IgD-negative memory B cell (primary cell): ENCODE measurements around the gene ZNG1B. TPM values are rescaled to one million over a fixed set of nuclear protein-coding genes. Genes with fewer than 3 reads are reported as not detected.
"Not testable (repeated sequence)": the region's sequence is repeated elsewhere in the genome, so short reads cannot be mapped to it uniquely, and the experiment has no call there.

Source experiments
- H3K27ac Mint-ChIP-seq, 3 donors: one replicate each; pipeline ENCODE4 v1.8.0; 2020 to 2022; ENCODE audit warnings: mild to moderate bottlenecking in 3 of 3, mixed read lengths in 3 of 3, moderate library complexity in 1 of 3
- H3K27me3 Mint-ChIP-seq: one replicate; pipeline ENCODE4 v1.8.0; 2021; ENCODE audit warnings: mixed read lengths
- H3K36me3 Mint-ChIP-seq: one replicate; pipeline ENCODE4 v1.8.0; 2020; ENCODE audit warnings: mild to moderate bottlenecking, mixed read lengths
- H3K4me1 Mint-ChIP-seq, 3 donors: one replicate each; pipeline ENCODE4 v1.8.0; 2020 to 2022; ENCODE audit warnings: mixed read lengths in 3 of 3, mild to moderate bottlenecking in 1 of 3
- H3K4me3 Mint-ChIP-seq, 4 donors: one replicate each; pipeline ENCODE4 v1.8.0; 2020 to 2022; ENCODE audit warnings: mild to moderate bottlenecking in 4 of 4, mixed read lengths in 4 of 4, moderate library complexity in 3 of 4
- H3K9me3 Mint-ChIP-seq, 3 donors: one replicate each; pipeline ENCODE4 v1.8.0; 2020 to 2021; ENCODE audit warnings: mixed read lengths in 3 of 3, mild to moderate bottlenecking in 1 of 3
- polyA plus RNA-seq: library from polyadenylated mRNA; unstranded; fragments of 300-500 nt; fragmentation: Illumina TruSeq; gene quantifications from one replicate; pipeline ENCODE4 v1.2.3, GENCODE V29; 2021

Gene ZNG1B
- polyA plus RNA-seq, 1 donor from 2014 or later = 36.6 TPM

DNA sequence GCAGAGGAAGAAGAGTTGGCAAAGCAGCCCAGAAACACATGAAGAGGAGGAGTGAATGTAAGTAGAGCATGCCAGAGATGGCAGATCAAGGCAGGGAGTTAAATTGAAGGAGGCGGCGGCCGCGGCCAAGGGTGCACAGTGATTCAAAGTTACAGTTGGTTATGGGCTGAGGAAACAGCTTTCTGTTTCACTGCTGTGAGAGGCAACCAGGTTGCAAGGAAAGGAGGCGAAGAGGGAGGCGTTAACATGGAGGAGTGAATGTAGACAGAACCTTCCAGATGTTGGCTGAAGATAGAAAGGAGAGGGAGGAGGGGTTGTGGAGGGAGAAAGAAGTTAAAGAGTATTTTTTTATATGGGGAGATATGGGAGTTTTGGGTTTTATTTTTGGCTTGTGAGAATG, 83.3 kb downstream of the ZNG1B start:
- not testable (repeated sequence) for H3K36me3 Mint-ChIP-seq, H3K9me3 Mint-ChIP-seq, H3K4me1 Mint-ChIP-seq, H3K27ac Mint-ChIP-seq, H3K4me3 Mint-ChIP-seq, H3K27me3 Mint-ChIP-seq

- not testable (repeated sequence) for H3K27me3 Mint-ChIP-seq, H3K9me3 Mint-ChIP-seq, H3K36me3 Mint-ChIP-seq, H3K27ac Mint-ChIP-seq, H3K4me1 Mint-ChIP-seq, H3K4me3 Mint-ChIP-seq
Observed at GRCh38 chr2:113521492-113521891, 84.0 kb downstream of the ZNG1B start.

DNA sequence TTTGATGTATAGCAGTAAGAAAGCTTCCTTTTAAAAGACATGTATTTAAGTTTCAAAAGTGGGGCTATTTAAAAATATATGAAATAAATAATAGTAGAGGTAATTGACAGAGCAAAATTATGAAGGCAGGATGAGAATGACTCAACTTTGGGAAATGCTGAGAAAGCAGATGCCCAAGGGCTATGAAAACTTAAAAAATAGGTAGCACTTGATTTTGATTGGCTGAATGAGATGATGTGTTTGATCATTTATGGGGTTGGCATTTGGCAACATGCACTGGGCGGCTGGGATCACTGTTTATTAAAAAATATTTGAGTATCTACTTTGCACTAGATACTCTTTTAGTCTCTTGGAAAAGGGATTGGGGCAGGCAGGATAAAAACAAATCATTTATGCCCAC, 87.5 kb downstream of the ZNG1B start:
- H3K27me3 Mint-ChIP-seq, H3K9me3 Mint-ChIP-seq, H3K4me1 Mint-ChIP-seq, H3K36me3 Mint-ChIP-seq, H3K4me3 Mint-ChIP-seq, H3K27ac Mint-ChIP-seq: not testable (repeated sequence)

- H3K9me3 Mint-ChIP-seq, H3K27me3 Mint-ChIP-seq, H3K4me3 Mint-ChIP-seq, H3K27ac Mint-ChIP-seq, H3K36me3 Mint-ChIP-seq, H3K4me1 Mint-ChIP-seq: not testable (repeated sequence)
Observed at GRCh38 chr2:113527350-113528045, 90.0 kb downstream of the ZNG1B start.

GRCh38 chr2:113528126-113528525, 90.6 kb downstream of the ZNG1B start:
- not testable (repeated sequence) for H3K9me3 Mint-ChIP-seq, H3K4me3 Mint-ChIP-seq, H3K27me3 Mint-ChIP-seq, H3K27ac Mint-ChIP-seq, H3K4me1 Mint-ChIP-seq, H3K36me3 Mint-ChIP-seq

DNA sequence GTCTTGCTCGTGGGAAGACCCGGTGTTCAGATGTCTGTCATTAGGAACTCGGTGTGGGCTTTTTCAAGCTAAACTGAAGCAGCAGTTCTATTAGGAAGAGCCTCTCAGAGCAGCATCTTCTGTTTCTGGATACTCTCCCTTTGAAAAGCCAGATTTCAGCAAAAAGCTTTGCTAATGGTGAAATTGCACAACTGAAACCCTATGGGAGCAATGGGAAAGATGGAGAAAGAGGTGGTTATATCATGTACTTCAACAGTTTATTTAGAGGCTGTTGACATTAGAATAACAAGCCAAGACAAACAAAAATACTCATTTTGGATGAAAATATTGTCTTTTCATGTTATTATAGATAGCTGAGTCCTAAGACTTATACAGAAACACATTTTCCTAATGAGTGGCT, 91.4 kb downstream of the ZNG1B start:
- not testable (repeated sequence) for H3K4me1 Mint-ChIP-seq, H3K4me3 Mint-ChIP-seq, H3K27me3 Mint-ChIP-seq, H3K9me3 Mint-ChIP-seq, H3K27ac Mint-ChIP-seq, H3K36me3 Mint-ChIP-seq

DNA sequence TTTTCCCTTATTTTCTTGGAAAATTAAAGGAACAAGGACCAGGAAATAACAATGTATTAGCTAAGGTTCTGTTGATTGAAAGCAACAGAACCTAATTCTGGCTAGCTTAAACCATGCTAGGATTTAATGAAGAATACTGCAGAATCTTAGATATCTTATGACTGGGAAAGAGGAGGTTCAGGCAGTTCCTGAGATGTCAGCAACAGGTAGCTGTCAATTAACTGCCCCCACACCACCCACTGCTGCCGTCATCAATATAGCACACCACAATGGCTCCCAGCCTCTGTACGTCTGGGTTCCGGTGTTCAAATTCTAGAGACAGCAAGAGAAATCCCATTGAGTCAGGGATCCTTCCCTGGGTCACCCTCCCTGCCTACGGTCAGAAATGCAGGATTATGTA, 95.5 kb downstream of the ZNG1B start:
- H3K27me3 Mint-ChIP-seq, H3K4me1 Mint-ChIP-seq, H3K4me3 Mint-ChIP-seq, H3K27ac Mint-ChIP-seq, H3K9me3 Mint-ChIP-seq, H3K36me3 Mint-ChIP-seq: not testable (repeated sequence)

GRCh38 chr2:113536573-113536972, 99.1 kb downstream of the ZNG1B start:
- H3K4me3 Mint-ChIP-seq, H3K27ac Mint-ChIP-seq, H3K4me1 Mint-ChIP-seq, H3K27me3 Mint-ChIP-seq, H3K9me3 Mint-ChIP-seq, H3K36me3 Mint-ChIP-seq: not testable (repeated sequence)

GRCh38 chr2:113540834-113541203, 103.3 kb downstream of the ZNG1B start:
- H3K27ac Mint-ChIP-seq, H3K9me3 Mint-ChIP-seq, H3K27me3 Mint-ChIP-seq, H3K36me3 Mint-ChIP-seq, H3K4me1 Mint-ChIP-seq: not testable (repeated sequence)
- peak overlapping the region in 3 of 4 donors; percentile 66 to 80 (median 75) for H3K4me3 Mint-ChIP-seq

DNA sequence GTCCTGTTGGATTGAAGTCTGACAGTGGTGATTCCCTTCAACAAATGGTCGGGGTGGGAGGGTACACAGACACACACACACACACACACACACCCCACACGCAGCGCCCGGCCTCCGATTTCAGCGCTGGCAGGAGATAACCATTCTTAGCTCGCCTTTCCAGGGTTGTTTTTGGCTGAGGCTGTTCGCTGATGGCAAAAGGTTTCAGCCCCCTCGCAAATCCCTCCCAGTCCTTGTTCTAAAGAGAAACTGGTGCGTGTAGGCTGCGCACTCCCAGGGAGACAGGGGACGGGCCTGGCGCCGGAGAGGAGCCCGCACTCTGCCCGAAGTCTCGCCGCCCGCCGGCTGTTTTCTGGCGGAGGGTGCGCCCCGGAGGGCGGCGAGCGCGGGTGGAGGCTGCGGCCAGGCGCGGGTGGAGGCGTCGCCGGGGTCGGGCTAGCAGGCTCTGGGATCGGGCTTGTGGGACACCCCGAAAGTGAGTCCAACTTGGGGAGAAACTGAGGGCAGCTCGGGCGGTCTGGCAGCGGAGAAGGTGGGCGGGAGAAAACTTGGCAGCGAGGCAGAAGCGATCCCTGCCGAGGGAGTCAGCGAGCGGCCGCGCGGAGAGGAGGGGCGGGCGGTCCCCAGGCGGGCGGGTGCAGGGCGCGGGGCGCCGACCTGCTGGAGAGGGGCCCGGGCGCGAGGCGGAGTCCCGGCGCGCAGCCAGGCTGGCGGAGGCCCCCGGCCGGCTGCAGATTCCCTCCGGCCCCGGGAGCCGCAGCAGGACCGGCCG, 103.9 kb downstream of the ZNG1B start:
- not testable (repeated sequence) for H3K27me3 Mint-ChIP-seq, H3K36me3 Mint-ChIP-seq, H3K9me3 Mint-ChIP-seq, H3K4me1 Mint-ChIP-seq, H3K27ac Mint-ChIP-seq
- peak overlapping the region in 3 of 4 donors; percentile 66 to 75 (median 74) for H3K4me3 Mint-ChIP-seq

DNA sequence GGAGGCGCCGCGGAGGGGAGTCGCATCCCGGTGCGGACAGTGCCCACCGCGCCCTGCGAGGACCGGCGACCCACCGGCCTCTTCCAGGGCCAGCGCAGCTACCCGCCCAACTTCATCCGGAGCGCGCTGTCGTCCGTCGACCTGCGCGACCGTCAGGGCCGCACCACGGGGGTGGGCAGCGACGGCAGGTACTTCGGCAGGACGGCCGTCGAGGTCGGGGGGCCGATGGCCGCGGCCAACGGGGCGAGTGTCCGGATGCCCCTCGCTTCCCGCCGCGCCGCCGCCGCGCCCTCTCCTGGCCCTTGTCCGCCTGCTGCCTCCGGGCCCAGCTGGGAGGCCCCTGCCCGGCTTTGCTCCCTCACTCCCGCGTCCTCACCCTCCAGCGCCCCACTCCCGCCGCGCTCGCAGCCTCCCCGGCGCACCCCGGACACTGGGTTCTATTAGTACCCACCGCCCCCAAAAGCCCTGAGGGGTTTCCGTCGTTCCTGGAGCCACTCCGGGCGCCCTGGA, 104.5 kb downstream of the ZNG1B start:
- H3K27me3 Mint-ChIP-seq, H3K27ac Mint-ChIP-seq: not testable (repeated sequence)

GRCh38 chr2:113542529-113542928, 105.0 kb downstream of the ZNG1B start:
- not testable (repeated sequence) for H3K4me1 Mint-ChIP-seq

More for the DNA sequence above, 104.5 kb downstream of the ZNG1B start:
- not testable (repeated sequence) for H3K4me1 Mint-ChIP-seq, H3K9me3 Mint-ChIP-seq, H3K36me3 Mint-ChIP-seq, H3K4me3 Mint-ChIP-seq

More at GRCh38 chr2:113542529-113542928, 105.0 kb downstream of the ZNG1B start:
- H3K36me3 Mint-ChIP-seq, H3K27ac Mint-ChIP-seq, H3K4me3 Mint-ChIP-seq, H3K27me3 Mint-ChIP-seq, H3K9me3 Mint-ChIP-seq: not testable (repeated sequence)

Other genes starting within 250 kb of the ZNG1B start
- 0.85 TPM for gene PAX8, start 158.8 kb upstream of the ZNG1B start, polyA plus RNA-seq
- not detected for gene FOXD4L1, start 61.0 kb downstream of the ZNG1B start, polyA plus RNA-seq
- 12.5 TPM for gene RABL2A, start 189.6 kb downstream of the ZNG1B start, polyA plus RNA-seq